Measurements from ENCODE around the gene RAF1. TPM values are rescaled to one million over a fixed set of nuclear protein-coding genes. Genes with fewer than 3 reads are reported as not detected.

Gene RAF1
- total and polyA plus RNA-seq, 2 of the 8 experiments (the other 6 are each of a cell fraction or from before 2014, with no cell fraction given), result 103 to 118 TPM

GRCh38 chr3:12559520-12559919 lies 104.4 kb downstream of the RAF1 start:
- no peak overlapping the region for H3K18ac ChIP-seq (ENCODE audit: extremely low read depth, low read length)
- no peak overlapping the region for H2AK5ac ChIP-seq (ENCODE audit: low read depth, low read length)
- H3K9me3 ChIP-seq (ENCODE audit: insufficient read depth in 2 of 2, low read depth in 1 of 2, low read length in 1 of 2), result no peaks in the 10 kb centered on the region
- ChIA-PET POLR2A (ENCODE audit: partially characterized antibody) (interaction anchor here (1.2 to 1.3 kb wide), 3 partner anchors 17 to 104 kb away, joined by 3 to 4 read pairs (median 3); partner anchors contain the start of gene RAF1), CTCF (ENCODE audit: partially characterized antibody) (interaction anchor here (0.6 to 1.4 kb wide), 3 partner anchors 18 to 826 kb away, joined by 3 read pairs; partner anchors contain the start of gene RAF1)
- H3K79me2 ChIP-seq (ENCODE audit: control insufficient read depth in 1 of 2, insufficient read depth in 2 of 2, low read length in 2 of 2), result peaks cover 21 to 70% of the 10 kb centered on the region in 2 experiments
- peaks cover 7% of the 10 kb centered on the region for H3K23me2 ChIP-seq (ENCODE audit: low read depth, low read length)
- no peak overlapping the region for H2BK5ac ChIP-seq (ENCODE audit: low read depth, low read length)
- peaks cover 6% of the 10 kb centered on the region; the same call in 1 of the 2 replicates for H3K79me1 ChIP-seq (ENCODE audit: low read depth, low read length)
- H2AFZ ChIP-seq (ENCODE audit: low read length), result no peak overlapping the region
- DNase-seq (ENCODE audit: low read depth in 1 of 2, low spot score in 2 of 2) (no peak), FAIRE-seq (no peak)
- no peak overlapping the region for H3K56ac ChIP-seq (replicated peaks; ENCODE audit: insufficient read length, low read depth, low read length)
- no peak overlapping the region for H3K14ac ChIP-seq (ENCODE audit: insufficient read length)
- no peak overlapping the region for H3K27ac ChIP-seq (ENCODE audit: low read depth, low read length)
- no peak overlapping the region for H3K23ac ChIP-seq (ENCODE audit: insufficient read length)
- no peak overlapping the region for H3K9ac ChIP-seq (replicated peaks in 1 of 4; ENCODE audit: extremely low read depth in 1 of 4, low read depth in 3 of 4, low read length in 3 of 4)
- H4K8ac ChIP-seq (ENCODE audit: extremely low read depth, insufficient read depth, low read length), result no peak overlapping the region
- peaks cover 0 to 9% (median 4%) of the 10 kb centered on the region in 4 experiments; a peak in 4 of 7 replicates for H3K4me1 ChIP-seq (replicated peaks in 1 of 4; ENCODE audit: control insufficient read depth in 3 of 4, insufficient read depth in 4 of 4, low read length in 3 of 4)
- H3K4me2 ChIP-seq (ENCODE audit: insufficient read depth in 1 of 2, low read depth in 2 of 2, low read length in 2 of 2), result 0 out of 4 replicates have a peak overlapping the region, but pooled peaks of 1 of the 2 experiments have one; percentile 13
- no peak overlapping the region for H2BK20ac ChIP-seq (ENCODE audit: low read length)
- H3K4me3 ChIP-seq (ENCODE audit: extremely low read depth in 1 of 4, insufficient read depth in 2 of 4, low read depth in 3 of 4, low read length in 4 of 4), result no peak overlapping the region
- no peak overlapping the region for H4K91ac ChIP-seq (replicated peaks; ENCODE audit: insufficient read length, low read length)
- H4K20me1 ChIP-seq (replicated peaks in 1 of 2; ENCODE audit: control insufficient read depth in 1 of 2, insufficient read depth in 2 of 2, low read length in 2 of 2), result peaks cover 4 to 26% of the 10 kb centered on the region in 2 experiments
- no peak overlapping the region for H2BK120ac ChIP-seq (replicated peaks; ENCODE audit: low read depth, low read length)
- H4K5ac ChIP-seq (ENCODE audit: insufficient read length, low read depth, low read length), result no peak overlapping the region
- H3K4ac ChIP-seq (replicated peaks; ENCODE audit: insufficient read length, low read depth, low read length), result no peak overlapping the region
- no peaks in the 10 kb centered on the region for H3K27me3 ChIP-seq (replicated peaks in 1 of 4; ENCODE audit: control insufficient read depth in 3 of 4, extremely low read depth in 1 of 4, insufficient read depth in 3 of 4, low read length in 3 of 4)
- H2BK15ac ChIP-seq (ENCODE audit: low read length), result no peak overlapping the region
- H2BK12ac ChIP-seq (ENCODE audit: low read depth, low read length), result no peak overlapping the region
- no peaks in the 10 kb centered on the region for H3K36me3 ChIP-seq (ENCODE audit: control insufficient read depth in 2 of 4, insufficient read depth in 4 of 4, low read length in 3 of 4)
- WGBS, 2 experiments (ENCODE audit: extremely low coverage in 1 of 2, insufficient coverage in 1 of 2, insufficient read length in 1 of 2, insufficient replicate concordance in 2 of 2, low coverage in 1 of 2, low lambda C conversion rate in 2 of 2, missing lambda C conversion rate in 1 of 2), result 86% methylated on average over 3 of the region's 3 CpGs; no CpG with 5 or more reads in 1 of the 2 experiments
- TF ChIP-seq HDAC2 (IDR thresholded peaks at IDR 0.05; ENCODE audit: borderline replicate concordance in 1 of 2, low read depth in 2 of 2, low read length in 2 of 2) (no peak), RFX5 (IDR thresholded peaks at IDR 0.05; ENCODE audit: borderline replicate concordance, low read depth, low read length) (no peak), MAX (IDR thresholded peaks at IDR 0.05) (no peak), CHD2 (IDR thresholded peaks at IDR 0.05; ENCODE audit: low read length) (no peak), POU5F1 (IDR thresholded peaks at IDR 0.05; ENCODE audit: low read depth, low read length) (no peak), CBX5 (IDR thresholded peaks at IDR 0.05; ENCODE audit: low read depth, low read length) (no peak), CHD1 (IDR thresholded peaks at IDR 0.05; ENCODE audit: low read depth, low read length) (no peak), CTBP2 (IDR thresholded peaks at IDR 0.05; ENCODE audit: borderline replicate concordance, insufficient read depth, insufficient read length, low read length) (no peak), KDM4A (IDR thresholded peaks at IDR 0.05; ENCODE audit: low read depth, low read length, severe bottlenecking) (no peak), RAD21 (IDR thresholded peaks at IDR 0.05 in 1 of 2, conservative IDR thresholded peaks at IDR 0.05 in 1 of 2; ENCODE audit: low read depth in 2 of 2, low read length in 2 of 2) (no peak), ATF2 (IDR thresholded peaks at IDR 0.05; ENCODE audit: low read length) (no peak)
